ENCODE results near the gene PRRT2. TPM values are rescaled to one million over a fixed set of nuclear protein-coding genes. Genes with fewer than 3 reads are reported as not detected.

PRRT2 gene
- total and polyA plus RNA-seq, 2 donors (not counting 3 experiments of a cell fraction or from before 2014, with no cell fraction given): 3.3 TPM

DNA sequence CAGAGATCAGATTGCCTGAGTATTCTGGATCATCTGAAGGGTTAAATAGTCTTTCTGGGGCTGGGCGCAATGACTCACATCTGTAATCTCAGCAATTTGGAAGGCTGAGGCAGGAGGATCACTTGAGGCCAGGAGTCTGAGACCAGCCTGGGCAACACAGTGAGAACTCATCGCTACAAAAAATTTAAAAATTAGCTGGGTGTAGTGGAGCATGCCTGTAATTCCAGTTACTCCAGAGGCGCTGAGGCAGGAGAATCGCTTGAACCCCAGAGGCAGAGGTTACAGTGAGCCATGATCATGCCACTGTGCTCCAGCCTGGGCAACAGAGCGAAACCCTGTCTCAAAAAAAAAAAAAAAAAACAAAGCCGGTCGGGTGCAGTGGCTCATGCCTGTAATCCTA, 23.9 kb downstream of the PRRT2 start:
- CTCF ChIA-PET: interaction anchor here (0.7 to 4.5 kb wide), 4 partner anchors 12 to 32 kb away, joined by 3 to 46 read pairs (median 6); no protein-coding TSS in a partner anchor
- no peaks in the 10 kb centered on the region for H3K4me1 ChIP-seq (ENCODE audit: control insufficient read depth, extremely low read depth, insufficient read depth, low read length)
- no peak overlapping the region for H3K4me2 ChIP-seq (ENCODE audit: insufficient read depth, low read length)
- no peaks in the 10 kb centered on the region for H4K20me1 ChIP-seq (replicated peaks; ENCODE audit: control insufficient read depth, extremely low read depth, insufficient read depth, low read length)
- H3K9me3 ChIP-seq (replicated peaks; ENCODE audit: control insufficient read depth, insufficient read depth, low read length): no peaks in the 10 kb centered on the region
- no TSS peak for BruUV-seq (replicated peaks)
- no peak overlapping the region for H3K27ac ChIP-seq (ENCODE audit: insufficient read depth, low read depth, low read length)
- H2AFZ ChIP-seq (ENCODE audit: low read depth, low read length): no peak overlapping the region
- no peak overlapping the region for H3K9ac ChIP-seq (replicated peaks; ENCODE audit: extremely low read depth, insufficient read depth, low read length)
- peaks cover 0 to 25% of the 10 kb centered on the region in 2 experiments for H3K36me3 ChIP-seq (ENCODE audit: control insufficient read depth in 2 of 2, extremely low read depth in 1 of 2, insufficient read depth in 2 of 2, low read length in 2 of 2)
- TF ChIP-seq JUN (IDR thresholded peaks at IDR 0.05; ENCODE audit: borderline replicate concordance, insufficient read depth, insufficient read length, low read depth) (no peak), POLR2AphosphoS5 (IDR thresholded peaks at IDR 0.05; ENCODE audit: insufficient read depth, low read depth, low read length) (no peak), GATA2 (IDR thresholded peaks at IDR 0.05; ENCODE audit: insufficient read depth, insufficient read length, low read depth, low read length) (no peak), FOS (IDR thresholded peaks at IDR 0.05; ENCODE audit: borderline replicate concordance, insufficient read depth, low read length) (no peak)
- TF ChIP-seq, protein P1, sequence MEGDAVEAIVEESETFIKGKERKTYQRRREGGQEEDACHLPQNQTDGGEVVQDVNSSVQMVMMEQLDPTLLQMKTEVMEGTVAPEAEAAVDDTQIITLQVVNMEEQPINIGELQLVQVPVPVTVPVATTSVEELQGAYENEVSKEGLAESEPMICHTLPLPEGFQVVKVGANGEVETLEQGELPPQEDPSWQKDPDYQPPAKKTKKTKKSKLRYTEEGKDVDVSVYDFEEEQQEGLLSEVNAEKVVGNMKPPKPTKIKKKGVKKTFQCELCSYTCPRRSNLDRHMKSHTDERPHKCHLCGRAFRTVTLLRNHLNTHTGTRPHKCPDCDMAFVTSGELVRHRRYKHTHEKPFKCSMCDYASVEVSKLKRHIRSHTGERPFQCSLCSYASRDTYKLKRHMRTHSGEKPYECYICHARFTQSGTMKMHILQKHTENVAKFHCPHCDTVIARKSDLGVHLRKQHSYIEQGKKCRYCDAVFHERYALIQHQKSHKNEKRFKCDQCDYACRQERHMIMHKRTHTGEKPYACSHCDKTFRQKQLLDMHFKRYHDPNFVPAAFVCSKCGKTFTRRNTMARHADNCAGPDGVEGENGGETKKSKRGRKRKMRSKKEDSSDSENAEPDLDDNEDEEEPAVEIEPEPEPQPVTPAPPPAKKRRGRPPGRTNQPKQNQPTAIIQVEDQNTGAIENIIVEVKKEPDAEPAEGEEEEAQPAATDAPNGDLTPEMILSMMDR (IDR thresholded peaks at IDR 0.05; ENCODE audit: extremely low read depth in 1 of 2, insufficient read depth in 1 of 2, low read depth in 1 of 2, low read length in 2 of 2): no peak
- TF ChIP-seq, protein P2, sequence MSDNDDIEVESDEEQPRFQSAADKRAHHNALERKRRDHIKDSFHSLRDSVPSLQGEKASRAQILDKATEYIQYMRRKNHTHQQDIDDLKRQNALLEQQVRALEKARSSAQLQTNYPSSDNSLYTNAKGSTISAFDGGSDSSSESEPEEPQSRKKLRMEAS (IDR thresholded peaks at IDR 0.05; ENCODE audit: insufficient read depth, insufficient read length): no peak
- intact Hi-C loops (cut with micrococcal nuclease): no loop called here
- H3K4me3 ChIP-seq (replicated peaks in 1 of 3; ENCODE audit: insufficient read depth in 1 of 3, low read depth in 1 of 3, low read length in 3 of 3): no peak overlapping the region
- dilution Hi-C loops (cut with MboI; ENCODE audit: extremely low pct_ligation_motif_present, low sequenced_read_pairs): no loop called here
- FAIRE-seq (no peak), DNase-seq (ENCODE audit: low read depth, low spot score) (no peak)
- POLR2A ChIA-PET: interaction anchor here (0.7 kb wide), 1 partner anchor 41 kb away, joined by 4 read pairs; no protein-coding TSS in a partner anchor
- no peaks in the 10 kb centered on the region for H3K9me1 ChIP-seq (replicated peaks; ENCODE audit: control insufficient read depth, extremely low read depth, insufficient read depth, low read length)
- no peaks in the 10 kb centered on the region for H3K27me3 ChIP-seq (ENCODE audit: control insufficient read depth in 2 of 2, insufficient read depth in 2 of 2, low read length in 2 of 2)
- H3K79me2 ChIP-seq (ENCODE audit: control insufficient read depth, insufficient read depth, low read length): no peaks in the 10 kb centered on the region

All from endothelial cell of umbilical vein (primary cell).